ENCODE measurements around the gene SLITRK1. TPM values are rescaled to one million over a fixed set of nuclear protein-coding genes. Genes with fewer than 3 reads are reported as not detected.

The SLITRK1 gene
- total RNA-seq, 1 experiment from 2014 or later, result 0.20 TPM

DNA sequence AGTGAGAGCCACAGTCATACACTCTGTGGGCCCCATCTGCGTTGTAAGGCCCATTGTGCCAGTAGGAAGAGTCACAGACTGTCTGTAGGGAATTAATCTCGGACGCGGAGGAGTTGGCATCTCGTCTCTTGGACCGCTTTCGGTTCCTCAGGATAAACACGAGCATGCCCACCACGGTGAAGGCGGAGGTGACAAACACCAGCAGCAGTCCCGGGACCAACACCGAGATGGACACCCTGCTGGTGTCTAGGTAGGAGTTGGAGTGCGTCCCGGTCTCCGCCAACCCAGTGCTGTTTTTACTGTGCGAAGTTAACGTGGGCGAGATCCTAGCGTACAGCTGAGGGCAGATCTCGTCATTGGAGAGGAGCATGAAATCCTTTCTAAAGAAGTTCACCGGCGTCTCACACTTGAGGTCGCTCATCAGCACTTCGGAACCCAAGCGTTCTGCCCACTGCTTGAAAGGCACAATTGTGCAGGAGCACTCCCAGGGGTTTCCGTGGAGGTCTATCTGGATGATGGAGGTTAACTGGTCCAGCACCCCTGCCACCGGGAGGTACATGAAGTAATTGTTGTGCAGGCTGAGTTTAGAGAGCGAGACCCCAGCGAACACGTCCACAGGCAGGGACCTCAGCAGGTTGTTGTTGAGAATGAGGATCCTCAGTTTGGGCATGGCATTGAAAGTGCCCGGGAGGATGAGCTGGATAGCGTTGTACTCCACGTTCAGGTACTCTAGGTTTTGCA lies 2.7 kb downstream of the SLITRK1 start:
- Histone ChIP-seq H3K4me1 (ENCODE audit: insufficient read depth, low read length) (peaks cover 3% of the 10 kb centered on the region; the same call in 1 of the 2 replicates), H4K91ac (ENCODE audit: insufficient read length, low read depth, low read length) (no peak overlapping the region), H3K9ac (ENCODE audit: extremely low read depth, insufficient read length, low read length) (no peak overlapping the region), H2BK5ac (ENCODE audit: insufficient read length, low read length) (no peak overlapping the region), H2AFZ (ENCODE audit: low read length) (no peak overlapping the region), H3K79me2 (ENCODE audit: insufficient read depth, low read length) (no peaks in the 10 kb centered on the region), H2AK5ac (ENCODE audit: insufficient read length, low read length) (no peak overlapping the region), H3K9me3 (ENCODE audit: control insufficient read depth, low read depth, low read length) (no peaks in the 10 kb centered on the region), H2BK120ac (ENCODE audit: low read depth, low read length, poor library complexity, severe bottlenecking) (no peak overlapping the region), H2BK20ac (ENCODE audit: low read depth, low read length, poor library complexity, severe bottlenecking) (no peak overlapping the region), H3K18ac (ENCODE audit: insufficient read length, low read depth, low read length) (no peak overlapping the region), H3K4me2 (ENCODE audit: insufficient read depth, insufficient read length, low read length) (peak overlapping the region; percentile 94), H2BK12ac (ENCODE audit: insufficient read length, low read depth, low read length) (no peak overlapping the region), H3K27ac (ENCODE audit: insufficient read length, low read depth, low read length) (no peak overlapping the region), H3K23me2 (ENCODE audit: insufficient read length, low read depth, low read length, poor library complexity, severe bottlenecking) (peaks cover 37% of the 10 kb centered on the region), H3K56ac (ENCODE audit: insufficient read length, low read depth, low read length) (no peak overlapping the region), H4K8ac (replicated peaks; ENCODE audit: insufficient read length, low read depth, low read length) (no peak overlapping the region), H3T11ph (ENCODE audit: low read length) (no peak overlapping the region), H4K5ac (ENCODE audit: insufficient read length, low read depth, low read length) (no peak overlapping the region), H2BK15ac (ENCODE audit: low read depth, low read length) (no peak overlapping the region), H3K79me1 (ENCODE audit: insufficient read depth, low read depth, low read length, poor library complexity, severe bottlenecking) (no peaks in the 10 kb centered on the region), H4K20me1 (ENCODE audit: control insufficient read depth, insufficient read depth, insufficient read length) (no peaks in the 10 kb centered on the region), H3K14ac (ENCODE audit: insufficient read depth, low read length) (no peak overlapping the region), H3K23ac (ENCODE audit: insufficient read length, low read depth, low read length) (no peak overlapping the region), H3K27me3 (ENCODE audit: insufficient read depth, low read length) (peaks cover 31% of the 10 kb centered on the region), H3K4ac (ENCODE audit: low read depth, low read length) (no peak overlapping the region)
- Mint-ChIP-seq H3K36me3 (ENCODE audit: insufficient read depth in 1 of 3, low read depth in 3 of 3) (no peaks in the 10 kb centered on the region), H3K4me1 (peaks cover 54 to 64% of the 10 kb centered on the region in 2 experiments), H3K9me3 (no peaks in the 10 kb centered on the region; a peak in 1 of 5 replicates), H3K4me3 (peak overlapping the region; percentile 43 to 85), H3K27me3 (ENCODE audit: low read depth) (peaks cover 74% of the 10 kb centered on the region), H3K27ac (no peak overlapping the region)
- DNase-seq, result peak; percentile 39
- TF ChIP-seq, protein P1, sequence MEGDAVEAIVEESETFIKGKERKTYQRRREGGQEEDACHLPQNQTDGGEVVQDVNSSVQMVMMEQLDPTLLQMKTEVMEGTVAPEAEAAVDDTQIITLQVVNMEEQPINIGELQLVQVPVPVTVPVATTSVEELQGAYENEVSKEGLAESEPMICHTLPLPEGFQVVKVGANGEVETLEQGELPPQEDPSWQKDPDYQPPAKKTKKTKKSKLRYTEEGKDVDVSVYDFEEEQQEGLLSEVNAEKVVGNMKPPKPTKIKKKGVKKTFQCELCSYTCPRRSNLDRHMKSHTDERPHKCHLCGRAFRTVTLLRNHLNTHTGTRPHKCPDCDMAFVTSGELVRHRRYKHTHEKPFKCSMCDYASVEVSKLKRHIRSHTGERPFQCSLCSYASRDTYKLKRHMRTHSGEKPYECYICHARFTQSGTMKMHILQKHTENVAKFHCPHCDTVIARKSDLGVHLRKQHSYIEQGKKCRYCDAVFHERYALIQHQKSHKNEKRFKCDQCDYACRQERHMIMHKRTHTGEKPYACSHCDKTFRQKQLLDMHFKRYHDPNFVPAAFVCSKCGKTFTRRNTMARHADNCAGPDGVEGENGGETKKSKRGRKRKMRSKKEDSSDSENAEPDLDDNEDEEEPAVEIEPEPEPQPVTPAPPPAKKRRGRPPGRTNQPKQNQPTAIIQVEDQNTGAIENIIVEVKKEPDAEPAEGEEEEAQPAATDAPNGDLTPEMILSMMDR (conservative IDR thresholded peaks at IDR 0.05), result no peak
- WGBS (ENCODE audit: extremely low coverage, insufficient read length, low lambda C conversion rate), result no CpG with 5 or more reads among the region's 33 CpGs
